Endothelial cell of umbilical vein (primary cell): ENCODE measurements around the gene ANKDD1A. TPM values are rescaled to one million over a fixed set of nuclear protein-coding genes. Genes with fewer than 3 reads are reported as not detected.

Experiments used
- BruUV-seq: library from RNA; stranded (reverse); fragments of 400-500 nt; replicated peaks from 2 replicates; lab custom pipeline; 2021; lab: Mats Ljungman, UMichigan
- CTCF ChIA-PET: fragments of 300-600, 350-600 bp; sonication (Branson Sonifier 250); formaldehyde crosslinking; loops from one replicate; lab custom pipeline; 2021; ENCODE audit warnings: antibody characterized with exemption, inconsistent platforms; lab: Charles Lee
- POLR2A ChIA-PET: fragments of 300-600, 350-600 bp; sonication (Branson Sonifier 250); formaldehyde crosslinking; loops from one replicate; lab custom pipeline; 2021; ENCODE audit warnings: antibody characterized with exemption, inconsistent platforms; lab: Charles Lee
- DNase-seq: peaks from one replicate; pipeline ENCODE4 v3.0.0-alpha.2; 2011; ENCODE audit warnings: low read depth, low spot score
- FAIRE-seq: peaks from 2 replicates; lab custom pipeline; 2011; peaks lifted over from hg19 to GRCh38; lab: Jason Lieb, UNC
- H2AFZ ChIP-seq: 2 replicates; pipeline ENCODE4 v1.6.0; 2012; ENCODE audit warnings: low read depth, low read length, control low read depth, inconsistent platforms
- H3K27ac ChIP-seq: 2 replicates; pipeline ENCODE4 v1.5.1; 2011; ENCODE audit warnings: low read depth, mild to moderate bottlenecking, control low read depth, low read length, moderate library complexity; ENCODE audit not compliant: insufficient read depth
- H3K27me3 ChIP-seq, 2 experiments: 2 replicates each; pipeline versions ENCODE4 v1.6.0 to v1.6.1; 2011; ENCODE audit warnings: low read length in 2 of 2, mixed read lengths in 1 of 2; ENCODE audit not compliant: control insufficient read depth in 2 of 2, insufficient read depth in 2 of 2
- H3K36me3 ChIP-seq, 2 experiments: 2 replicates in 1 of 2; 3 replicates in 1 of 2; pipeline ENCODE4 v1.5.1; 2011; ENCODE audit warnings: low read length in 2 of 2, mild to moderate bottlenecking in 1 of 2, moderate library complexity in 1 of 2; ENCODE audit not compliant: control insufficient read depth in 2 of 2, insufficient read depth in 2 of 2; ENCODE audit errors: extremely low read depth in 1 of 2
- H3K4me1 ChIP-seq: 3 replicates; pipeline ENCODE4 v1.5.1; 2011; ENCODE audit warnings: mild to moderate bottlenecking, low read length; ENCODE audit not compliant: control insufficient read depth, insufficient read depth; ENCODE audit errors: extremely low read depth
- H3K4me2 ChIP-seq: 2 replicates; pipeline ENCODE4 v1.6.1; 2011; ENCODE audit warnings: low read length, control low read depth, mixed read lengths; ENCODE audit not compliant: insufficient read depth
- H3K4me3 ChIP-seq, 3 experiments: fragments of 200-600 bp in 1 of 3; sonication (generic), shearing (Covaris generic) in 1 of 3; replicated peaks in 1 of 3; 2 replicates each; pipeline ENCODE4 v1.5.1; 2011 to 2016; ENCODE audit warnings: control low read depth in 3 of 3, low read length in 3 of 3, mild to moderate bottlenecking in 2 of 3, inconsistent platforms in 1 of 3, low read depth in 1 of 3, moderate library complexity in 1 of 3; ENCODE audit not compliant: insufficient read depth in 1 of 3
- H3K79me2 ChIP-seq: 2 replicates; pipeline ENCODE4 v1.6.0; 2012; ENCODE audit warnings: low read length, inconsistent platforms; ENCODE audit not compliant: control insufficient read depth, insufficient read depth
- H3K9ac ChIP-seq: replicated peaks from 2 replicates; pipeline ENCODE3; 2011; ENCODE audit warnings: low read length, control low read depth; ENCODE audit not compliant: insufficient read depth; ENCODE audit errors: extremely low read depth
- H3K9me1 ChIP-seq: replicated peaks from 3 replicates; pipeline ENCODE4 v1.6.0; 2011; ENCODE audit warnings: mild to moderate bottlenecking, low read length; ENCODE audit not compliant: control insufficient read depth, insufficient read depth; ENCODE audit errors: extremely low read depth
- H3K9me3 ChIP-seq: replicated peaks from 2 replicates; pipeline ENCODE4 v1.5.1; 2012; ENCODE audit warnings: low read length, inconsistent platforms; ENCODE audit not compliant: control insufficient read depth, insufficient read depth
- H4K20me1 ChIP-seq: replicated peaks from 2 replicates; pipeline ENCODE3; 2011; ENCODE audit warnings: mild to moderate bottlenecking, low read length; ENCODE audit not compliant: control insufficient read depth, insufficient read depth; ENCODE audit errors: extremely low read depth
- EZH2 ChIP-seq: IDR thresholded peaks from 2 replicates; pipeline ENCODE4 v1.6.1; 2012; ENCODE audit warnings: borderline replicate concordance, low read depth, mild to moderate bottlenecking, moderate library complexity, low read length, inconsistent platforms; ENCODE audit not compliant: severe bottlenecking
- FOS ChIP-seq: IDR thresholded peaks from 2 replicates; pipeline ENCODE4 v1.6.1; 2011; ENCODE audit warnings: mild to moderate bottlenecking, low read length, moderate library complexity, borderline replicate concordance; ENCODE audit not compliant: insufficient read depth
- GATA2 ChIP-seq: IDR thresholded peaks from 2 replicates; pipeline ENCODE4 v1.7.0; 2011; ENCODE audit warnings: low read depth, mild to moderate bottlenecking, moderate library complexity, mixed read lengths, low read length; ENCODE audit not compliant: insufficient read length, insufficient read depth
- JUN ChIP-seq: IDR thresholded peaks from 2 replicates; pipeline ENCODE4 v1.6.1; 2011; ENCODE audit warnings: borderline replicate concordance, low read depth; ENCODE audit not compliant: insufficient read length, insufficient read depth
- MYC ChIP-seq: IDR thresholded peaks from one replicate; pipeline ENCODE4 v1.6.1; 2011; ENCODE audit warnings: mild to moderate bottlenecking, low read depth, low read length
- POLR2A ChIP-seq: IDR thresholded peaks from 2 replicates; pipeline ENCODE4 v1.6.1; 2012; ENCODE audit warnings: low read depth, mild to moderate bottlenecking, control low read depth, low read length
- POLR2AphosphoS5 ChIP-seq: IDR thresholded peaks from 2 replicates; pipeline ENCODE4 v1.6.1; 2012; ENCODE audit warnings: low read depth, mild to moderate bottlenecking, control low read depth, low read length, moderate library complexity; ENCODE audit not compliant: insufficient read depth
- dilution Hi-C: fragments of 300-500 bp; cut with MboI; formaldehyde crosslinking; loops from one replicate; pipeline ENCODE4 v1.15.0; 2019; ENCODE audit warnings: low sequenced_read_pairs; ENCODE audit not compliant: extremely low pct_ligation_motif_present
- intact Hi-C: fragments of 100-400 bp; cut with micrococcal nuclease; formaldehyde crosslinking; loops from one replicate; pipeline ENCODE4 v1.10.0; 2022
- polyA plus RNA-seq, 4 experiments: library from polyadenylated mRNA; depleted of rRNA in 3 of 4; stranded (reverse) in 3 of 4; unstranded in 1 of 4; fragments of >200 nt; gene quantifications; 2 replicates each; pipeline versions ENCODE4 v1.2.1 to v1.2.3, GENCODE V29; 2011 to 2012; ENCODE audit warnings: missing spikeins in 1 of 4
- total RNA-seq: library from RNA; stranded (reverse); gene quantifications from 2 replicates; pipeline ENCODE4 v1.2.3, GENCODE V29; 2021
- TF ChIP-seq, protein P1 (sequence below), 2 donors: IDR thresholded peaks; 1 replicate in 1 of 2; 2 replicates in 1 of 2; pipeline ENCODE4 v1.5.1; 2011; ENCODE audit warnings: low read length in 2 of 2, mild to moderate bottlenecking in 2 of 2, moderate library complexity in 2 of 2, control low read depth in 1 of 2, inconsistent platforms in 1 of 2, low read depth in 1 of 2; ENCODE audit not compliant: insufficient read depth in 1 of 2; ENCODE audit errors: extremely low read depth in 1 of 2
- TF ChIP-seq, protein P2 (sequence below): IDR thresholded peaks from 2 replicates; pipeline ENCODE4 v1.6.1; 2011; ENCODE audit not compliant: insufficient read depth, insufficient read length

ANKDD1A gene
- total and polyA plus RNA-seq, 2 donors (not counting 3 experiments of a cell fraction or from before 2014, with no cell fraction given): 2.0 to 2.4 TPM

DNA sequence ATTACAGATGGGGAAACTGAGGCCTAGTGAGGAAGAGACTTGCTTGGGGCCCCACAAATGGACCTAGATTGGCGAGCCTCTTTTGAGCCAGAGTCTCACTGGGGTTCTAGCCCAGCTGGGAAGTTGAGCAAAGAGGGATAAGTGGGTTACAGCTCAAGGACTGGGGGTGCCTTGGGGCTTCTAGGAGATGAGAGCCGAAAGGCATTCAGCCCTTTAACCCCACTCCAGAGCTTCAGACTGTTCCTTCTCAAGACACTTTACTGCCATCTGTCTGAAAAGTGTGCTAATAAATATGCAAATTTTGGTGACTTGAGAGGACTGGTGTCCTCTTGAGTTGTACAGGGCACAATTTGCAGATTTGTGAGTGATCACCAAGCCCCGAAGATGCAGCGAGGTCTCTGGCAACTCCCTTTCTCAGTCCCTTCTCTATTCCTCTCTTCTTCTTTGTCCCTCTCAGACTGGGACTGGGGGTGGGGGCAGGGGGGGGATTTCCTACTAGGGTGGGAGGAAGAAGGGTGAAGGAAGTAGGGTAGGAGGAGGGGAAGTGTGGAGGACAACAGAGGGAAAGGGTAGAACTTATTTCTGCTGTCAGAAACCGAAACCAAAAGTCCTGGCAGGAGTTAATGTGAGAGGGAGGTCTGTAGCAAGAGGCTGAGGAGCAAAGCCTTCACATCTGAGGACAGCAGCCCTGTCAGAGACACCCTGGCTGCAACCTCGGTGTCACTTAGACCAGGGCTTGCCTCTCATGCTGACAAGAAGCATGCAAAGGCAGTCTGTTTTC, 16.2 kb upstream of the ANKDD1A start:
- H3K4me3 ChIP-seq: no peak overlapping the region
- no peaks in the 10 kb centered on the region for H3K27me3 ChIP-seq
- no TSS peak for BruUV-seq
- H3K79me2 ChIP-seq: no peaks in the 10 kb centered on the region
- POLR2A ChIA-PET: interaction anchor here (2.0 kb wide), 1 partner anchor 54 kb away, joined by 4 read pairs; no protein-coding TSS in a partner anchor
- peak overlapping the region; percentile 1 for H3K9ac ChIP-seq
- intact Hi-C loops: no loop called here
- no peaks in the 10 kb centered on the region for H3K9me1 ChIP-seq
- DNase-seq (peak; percentile 53), FAIRE-seq (peak; percentile 80)
- dilution Hi-C loops: no loop called here
- TF ChIP-seq JUN (no peak), FOS (no peak), MYC (no peak), EZH2 (no peak), POLR2A (no peak), GATA2 (no peak), POLR2AphosphoS5 (no peak)
- TF ChIP-seq, protein P1, sequence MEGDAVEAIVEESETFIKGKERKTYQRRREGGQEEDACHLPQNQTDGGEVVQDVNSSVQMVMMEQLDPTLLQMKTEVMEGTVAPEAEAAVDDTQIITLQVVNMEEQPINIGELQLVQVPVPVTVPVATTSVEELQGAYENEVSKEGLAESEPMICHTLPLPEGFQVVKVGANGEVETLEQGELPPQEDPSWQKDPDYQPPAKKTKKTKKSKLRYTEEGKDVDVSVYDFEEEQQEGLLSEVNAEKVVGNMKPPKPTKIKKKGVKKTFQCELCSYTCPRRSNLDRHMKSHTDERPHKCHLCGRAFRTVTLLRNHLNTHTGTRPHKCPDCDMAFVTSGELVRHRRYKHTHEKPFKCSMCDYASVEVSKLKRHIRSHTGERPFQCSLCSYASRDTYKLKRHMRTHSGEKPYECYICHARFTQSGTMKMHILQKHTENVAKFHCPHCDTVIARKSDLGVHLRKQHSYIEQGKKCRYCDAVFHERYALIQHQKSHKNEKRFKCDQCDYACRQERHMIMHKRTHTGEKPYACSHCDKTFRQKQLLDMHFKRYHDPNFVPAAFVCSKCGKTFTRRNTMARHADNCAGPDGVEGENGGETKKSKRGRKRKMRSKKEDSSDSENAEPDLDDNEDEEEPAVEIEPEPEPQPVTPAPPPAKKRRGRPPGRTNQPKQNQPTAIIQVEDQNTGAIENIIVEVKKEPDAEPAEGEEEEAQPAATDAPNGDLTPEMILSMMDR (IDR thresholded peaks at IDR 0.05; ENCODE audit: extremely low read depth in 1 of 2, insufficient read depth in 1 of 2, low read depth in 1 of 2, low read length in 2 of 2): no peak
- TF ChIP-seq, protein P2, sequence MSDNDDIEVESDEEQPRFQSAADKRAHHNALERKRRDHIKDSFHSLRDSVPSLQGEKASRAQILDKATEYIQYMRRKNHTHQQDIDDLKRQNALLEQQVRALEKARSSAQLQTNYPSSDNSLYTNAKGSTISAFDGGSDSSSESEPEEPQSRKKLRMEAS: no peak
- no peaks in the 10 kb centered on the region for H3K9me3 ChIP-seq
- H3K27ac ChIP-seq: peak overlapping the region; percentile 32
- CTCF ChIA-PET: interaction anchor here (1.4 to 2.8 kb wide), 4 partner anchors 10 to 86 kb away, joined by 4 to 21 read pairs (median 8); no protein-coding TSS in a partner anchor
- peak overlapping the region; percentile 25 for H3K4me2 ChIP-seq
- peak overlapping the region; percentile 44 for H2AFZ ChIP-seq
- H3K4me1 ChIP-seq: peaks cover 44% of the 10 kb centered on the region
- no peaks in the 10 kb centered on the region for H4K20me1 ChIP-seq
- H3K36me3 ChIP-seq: no peaks in the 10 kb centered on the region
